ENCODE measurements around the gene FDX2. TPM values are rescaled to one million over a fixed set of nuclear protein-coding genes. Genes with fewer than 3 reads are reported as not detected.

FDX2 gene
- total RNA-seq, 6 experiments from 2014 or later: 8.9 to 17.1 (median 10.7) TPM

DNA sequence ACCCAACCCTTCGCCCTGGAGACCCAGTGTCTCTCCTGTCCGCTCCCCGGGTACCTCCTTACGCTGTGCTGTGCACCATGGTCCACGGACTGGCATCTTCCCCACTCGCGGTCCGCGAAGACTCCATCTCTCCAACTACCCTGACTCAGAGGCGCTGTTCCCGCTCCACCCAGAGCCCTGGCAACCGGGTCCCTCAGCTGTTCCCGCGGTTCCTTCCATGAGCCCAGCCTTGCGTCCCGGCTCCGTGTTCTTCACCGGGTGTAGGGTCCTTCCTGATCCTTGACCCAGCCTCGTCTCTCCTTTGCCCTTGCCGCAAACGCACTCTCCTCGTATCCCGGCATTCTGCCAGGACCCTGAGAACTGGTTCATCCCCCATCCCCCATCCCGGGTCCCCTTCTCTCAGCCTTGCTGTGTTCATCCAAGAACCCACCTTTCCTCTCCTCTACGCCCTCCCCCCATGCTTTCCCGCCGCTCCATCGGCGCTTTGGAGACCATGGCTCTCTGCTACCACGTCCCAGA is 25.4 kb downstream of the FDX2 start:
- no peak overlapping the region for H3K27ac ChIP-seq
- peaks cover 0 to 60% (median 6%) of the 10 kb centered on the region in 4 donors for H3K4me1 ChIP-seq
- ATAC-seq: no peak

DNA sequence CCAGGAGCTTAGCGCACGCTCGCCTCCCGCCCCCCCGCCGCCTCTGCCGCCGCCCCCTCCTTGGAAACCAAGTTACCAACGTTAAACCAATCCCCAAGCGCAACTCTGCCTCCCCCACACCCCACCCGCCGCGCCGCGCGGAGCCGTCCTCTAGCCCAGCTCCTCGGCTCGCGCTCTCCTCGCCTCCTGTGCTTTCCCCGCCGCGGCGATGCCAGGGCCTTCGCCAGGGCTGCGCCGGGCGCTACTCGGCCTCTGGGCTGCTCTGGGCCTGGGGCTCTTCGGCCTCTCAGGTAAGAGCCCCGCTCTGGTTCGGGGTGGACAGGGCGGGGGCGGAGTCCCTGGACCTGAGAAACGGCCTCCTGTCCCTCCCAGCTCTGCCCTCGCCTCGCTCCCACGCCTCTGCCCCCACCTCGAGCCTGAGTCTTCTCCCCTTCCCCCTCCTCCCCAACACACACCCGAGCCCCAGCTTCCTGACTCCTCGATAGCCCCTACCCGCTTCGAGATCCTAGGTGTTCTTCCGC is 25.9 kb downstream of the FDX2 start, which contains the start of gene ICAM5:
TSS of gene ICAM5 (plus strand) at position 117 of the 521 bp plus-strand sequence. CDS start at position 209, 92 bp downstream.
- DNase-seq (no peak), ATAC-seq (no peak)
- H3K4me3 ChIP-seq: peak within 1 kb of the TSS in 1 of 3 donors; percentile 11
- 1% methylated on average over 9 of the region's 45 CpGs for WGBS (ENCODE audit: insufficient coverage, low coverage, low lambda C conversion rate, missing lambda C conversion rate)
- no peak within 1 kb of the TSS for H3K27ac ChIP-seq
- H3K9me3 ChIP-seq: no peaks in the 10 kb centered on the region
- intact Hi-C loops (cut with DNase I): no loop called here
- peaks cover 0 to 12% (median 8%) of the 10 kb centered on the region in 4 donors for H3K36me3 ChIP-seq
- TF ChIP-seq POLR2A (IDR thresholded peaks at IDR 0.05): no peak
- TF ChIP-seq, protein P1, sequence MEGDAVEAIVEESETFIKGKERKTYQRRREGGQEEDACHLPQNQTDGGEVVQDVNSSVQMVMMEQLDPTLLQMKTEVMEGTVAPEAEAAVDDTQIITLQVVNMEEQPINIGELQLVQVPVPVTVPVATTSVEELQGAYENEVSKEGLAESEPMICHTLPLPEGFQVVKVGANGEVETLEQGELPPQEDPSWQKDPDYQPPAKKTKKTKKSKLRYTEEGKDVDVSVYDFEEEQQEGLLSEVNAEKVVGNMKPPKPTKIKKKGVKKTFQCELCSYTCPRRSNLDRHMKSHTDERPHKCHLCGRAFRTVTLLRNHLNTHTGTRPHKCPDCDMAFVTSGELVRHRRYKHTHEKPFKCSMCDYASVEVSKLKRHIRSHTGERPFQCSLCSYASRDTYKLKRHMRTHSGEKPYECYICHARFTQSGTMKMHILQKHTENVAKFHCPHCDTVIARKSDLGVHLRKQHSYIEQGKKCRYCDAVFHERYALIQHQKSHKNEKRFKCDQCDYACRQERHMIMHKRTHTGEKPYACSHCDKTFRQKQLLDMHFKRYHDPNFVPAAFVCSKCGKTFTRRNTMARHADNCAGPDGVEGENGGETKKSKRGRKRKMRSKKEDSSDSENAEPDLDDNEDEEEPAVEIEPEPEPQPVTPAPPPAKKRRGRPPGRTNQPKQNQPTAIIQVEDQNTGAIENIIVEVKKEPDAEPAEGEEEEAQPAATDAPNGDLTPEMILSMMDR (IDR thresholded peaks at IDR 0.05): no peak
- H3K27me3 ChIP-seq: peaks cover 12 to 29% of the 10 kb centered on the region in 2 donors
- peaks cover 0 to 59% (median 6%) of the 10 kb centered on the region in 4 donors for H3K4me1 ChIP-seq

More for the DNA sequence above, 25.4 kb downstream of the FDX2 start:
- WGBS (ENCODE audit: insufficient coverage, low coverage, low lambda C conversion rate, missing lambda C conversion rate): 1% methylated on average over 20 of the region's 30 CpGs
- H3K27me3 ChIP-seq: peaks cover 15 to 34% of the 10 kb centered on the region in 2 donors
- H3K9me3 ChIP-seq: no peaks in the 10 kb centered on the region
- TF ChIP-seq POLR2A (IDR thresholded peaks at IDR 0.05): no peak
- TF ChIP-seq, protein P1 (IDR thresholded peaks at IDR 0.05): no peak
- no peak for DNase-seq
- peaks cover 0 to 7% (median 6%) of the 10 kb centered on the region in 4 donors for H3K36me3 ChIP-seq
- intact Hi-C loops (cut with DNase I): no loop called here
- H3K4me3 ChIP-seq: peak overlapping the region in 1 of 3 donors; percentile 11

DNA sequence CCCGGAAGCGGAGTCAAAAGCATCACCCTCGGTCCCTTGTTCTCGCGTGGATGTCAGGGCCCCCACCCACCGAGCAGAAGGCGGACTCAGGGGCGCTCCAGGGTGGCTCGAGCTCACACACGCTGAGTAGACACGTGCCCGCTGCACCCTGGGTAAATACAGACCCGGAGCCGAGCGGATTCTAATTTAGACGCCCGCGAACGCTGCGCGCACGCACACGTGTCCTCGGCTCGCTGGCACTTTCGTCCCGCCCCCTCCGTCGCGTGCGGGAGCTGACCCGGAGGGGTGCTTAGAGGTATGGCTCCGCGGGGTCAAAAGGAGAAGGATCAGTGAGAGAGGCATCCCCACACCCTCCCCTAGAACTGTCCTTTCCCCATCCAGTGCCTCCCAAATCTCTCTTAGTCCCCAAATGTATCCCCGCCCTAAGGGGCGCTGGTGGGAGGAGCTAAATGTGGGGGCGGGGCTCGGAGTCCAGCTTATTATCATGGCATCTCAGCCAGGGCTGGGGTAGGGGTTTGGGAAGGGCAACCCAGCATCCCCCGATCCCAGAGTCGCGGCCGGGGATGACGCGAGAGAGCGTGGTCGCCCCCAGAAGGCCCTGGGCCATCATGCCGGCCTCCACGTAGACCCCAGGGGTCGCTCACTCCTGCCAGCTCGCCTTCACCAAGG is 26.5 kb downstream of the FDX2 start:
- ATAC-seq (no peak), DNase-seq (no peak)
- WGBS (ENCODE audit: insufficient coverage, low coverage, low lambda C conversion rate, missing lambda C conversion rate): under 1% methylated on average over 26 of the region's 50 CpGs
- H3K4me1 ChIP-seq: peaks cover 0 to 59% (median 6%) of the 10 kb centered on the region in 4 donors
- TF ChIP-seq, protein P1 (IDR thresholded peaks at IDR 0.05): no peak
- TF ChIP-seq POLR2A (IDR thresholded peaks at IDR 0.05): no peak
- H3K27me3 ChIP-seq: peaks cover 10 to 23% of the 10 kb centered on the region in 2 donors
- H3K4me3 ChIP-seq: no peak overlapping the region
- intact Hi-C loops (cut with DNase I): no loop called here
- H3K9me3 ChIP-seq: no peaks in the 10 kb centered on the region
- H3K27ac ChIP-seq: no peak overlapping the region
- peaks cover 6 to 18% (median 11%) of the 10 kb centered on the region in 4 donors for H3K36me3 ChIP-seq

DNA sequence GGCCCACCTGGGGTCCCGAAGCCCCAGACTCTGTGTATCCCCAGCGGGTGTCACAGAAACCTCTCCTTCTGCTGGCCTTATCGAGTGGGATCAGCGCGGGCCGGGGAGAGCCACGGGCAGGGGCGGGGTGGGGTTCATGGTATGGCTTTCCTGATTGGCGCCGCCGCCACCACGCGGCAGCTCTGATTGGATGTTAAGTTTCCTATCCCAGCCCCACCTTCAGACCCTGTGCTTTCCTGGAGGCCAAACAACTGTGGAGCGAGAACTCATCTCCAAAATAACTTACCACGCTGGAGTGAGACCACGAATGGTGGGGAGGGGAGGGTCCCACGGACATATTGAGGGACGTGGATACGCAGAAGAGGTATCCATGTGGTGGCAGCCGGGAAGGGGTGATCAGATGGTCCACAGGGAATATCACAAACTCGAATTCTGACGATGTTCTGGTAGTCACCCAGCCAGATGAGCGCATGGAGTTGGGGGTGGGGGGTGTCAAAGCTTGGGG is 27.1 kb downstream of the FDX2 start:
- Histone ChIP-seq H3K9me3 (no peaks in the 10 kb centered on the region), H3K4me1 (peaks cover 0 to 59% (median 6%) of the 10 kb centered on the region in 4 donors), H3K4me3 (no peak overlapping the region), H3K27me3 (peaks cover 10 to 23% of the 10 kb centered on the region in 2 donors), H3K36me3 (peaks cover 6 to 24% (median 15%) of the 10 kb centered on the region in 4 donors), H3K27ac (no peak overlapping the region)
- intact Hi-C loops (cut with DNase I): no loop called here
- DNase-seq (peak in 1 of 3 donors; percentile 52), ATAC-seq (no peak)
- WGBS (ENCODE audit: insufficient coverage, low coverage, low lambda C conversion rate, missing lambda C conversion rate): 4% methylated on average over 14 of the region's 23 CpGs
- TF ChIP-seq POLR2A (IDR thresholded peaks at IDR 0.05): no peak
- TF ChIP-seq, protein P1 (IDR thresholded peaks at IDR 0.05): no peak

All from right lobe of liver (tissue), 6 donors.